Esophagus muscularis mucosa (tissue), 4 donors: ENCODE results near the gene CUL3. TPM values are rescaled to one million over a fixed set of nuclear protein-coding genes. Genes with fewer than 3 reads are reported as not detected.

ENCODE experiments used
- DNase-seq: peaks from one replicate; pipeline ENCODE4 v3.0.0-alpha.2; 2017; ENCODE audit errors: extremely low spot score
- H3K27ac ChIP-seq, 4 donors: fragments of 200-600 bp; sonication (generic); replicated peaks in 1 of 4; 1 replicate in 3 of 4; 2 replicates in 1 of 4; pipeline ENCODE4 v1.5.1; 2016 to 2019; ENCODE audit warnings: mild to moderate bottlenecking in 1 of 4
- H3K27me3 ChIP-seq, 4 donors: fragments of 200-600 bp; sonication (generic); one replicate each; pipeline versions ENCODE4 v1.5.1 to v1.6.0; 2016 to 2019
- H3K36me3 ChIP-seq, 4 donors: fragments of 200-600 bp; sonication (generic); one replicate each; pipeline ENCODE4 v1.5.1; 2016 to 2019
- H3K4me1 ChIP-seq, 4 donors: fragments of 200-600 bp; sonication (generic); one replicate each; pipeline ENCODE4 v1.5.1; 2016 to 2019
- H3K4me3 ChIP-seq, 4 donors: fragments of 200-600 bp; sonication (generic); 1 replicate in 2 of 4; 2 replicates in 2 of 4; pipeline ENCODE4 v1.5.1; 2016 to 2019; ENCODE audit warnings: mild to moderate bottlenecking in 4 of 4, moderate library complexity in 1 of 4
- H3K9me3 ChIP-seq, 4 donors: fragments of 200-600 bp; sonication (generic); 1 replicate in 3 of 4; 2 replicates in 1 of 4; pipeline ENCODE4 v1.5.1; 2016 to 2019
- CTCF ChIP-seq, 3 experiments: fragments of 200-600 bp in 2 of 3; fragments of 450-650 bp in 1 of 3; sonication (generic) in 2 of 3; IDR thresholded peaks; one replicate each; pipeline ENCODE4 v1.5.1; 2017 to 2019; ENCODE audit warnings: antibody characterized with exemption in 3 of 3, mild to moderate bottlenecking in 2 of 3, moderate library complexity in 1 of 3
- EP300 ChIP-seq: sonication (generic); formaldehyde crosslinking; IDR thresholded peaks from one replicate; pipeline ENCODE4 v1.6.1; 2017; ENCODE audit warnings: antibody characterized with exemption
- POLR2A ChIP-seq: fragments of 450-650 bp; IDR thresholded peaks from one replicate; pipeline ENCODE4 v1.6.1; 2017; ENCODE audit warnings: antibody characterized with exemption, moderate library complexity, mild to moderate bottlenecking, low read depth
- POLR2AphosphoS5 ChIP-seq, 2 donors: sonication (generic); formaldehyde crosslinking; IDR thresholded peaks; one replicate each; pipeline ENCODE4 v1.6.1; 2017; ENCODE audit warnings: antibody characterized with exemption in 2 of 2
- WGBS: methylation state at CpG from one replicate; pipeline ENCODE4 v1.1.5; 2018; 5-methylcytosine and 5-hydroxymethylcytosine counted together
- intact Hi-C: fragments of 100-400 bp; cut with DNase I; formaldehyde crosslinking; loops from one replicate; pipeline ENCODE4 v1.15.1; 2023
- total RNA-seq, 4 donors: library from RNA; depleted of rRNA; stranded (reverse); fragments of >200 nt; gene quantifications; one replicate each; pipeline versions ENCODE4 v1.1.0 to v1.2.1, GENCODE V29; 2016

Gene CUL3
- total RNA-seq, 4 donors from 2014 or later, result 50.9 to 66.4 (median 59.7) TPM

DNA sequence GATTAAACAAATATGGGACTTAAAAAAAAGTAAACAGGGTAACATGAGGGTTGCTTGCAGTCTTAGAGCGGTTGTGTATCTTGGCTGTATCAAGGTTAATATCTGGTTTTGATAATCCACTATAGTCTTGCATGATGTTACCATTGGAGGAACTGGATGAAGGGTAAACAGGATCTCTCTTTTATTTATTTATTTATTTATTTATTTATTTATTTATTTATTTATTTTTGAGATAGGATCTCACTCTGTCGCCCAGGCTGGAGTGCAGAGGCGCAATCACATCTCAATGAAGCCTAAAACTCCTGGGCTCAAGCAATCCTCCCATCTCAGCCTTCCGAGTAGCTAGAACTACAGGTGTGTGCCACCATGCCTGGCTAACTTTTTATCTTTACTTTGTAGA lies 140.4 kb downstream of the CUL3 start:
- peaks cover 0 to 27% (median 11%) of the 10 kb centered on the region in 4 donors for H3K27me3 ChIP-seq
- H3K9me3 ChIP-seq, result no peaks in the 10 kb centered on the region
- intact Hi-C loops, result no loop called here
- H3K27ac ChIP-seq, result no peak overlapping the region
- no peak for DNase-seq
- no peaks in the 10 kb centered on the region for H3K36me3 ChIP-seq
- WGBS, result 99% methylated on average over 4 of the region's 4 CpGs
- H3K4me3 ChIP-seq, result no peak overlapping the region
- peaks cover 7 to 16% (median 14%) of the 10 kb centered on the region in 4 donors for H3K4me1 ChIP-seq
- TF ChIP-seq CTCF (IDR thresholded peaks at IDR 0.05), result no peak

GRCh38 chr2:224444021-224444420 lies 141.1 kb downstream of the CUL3 start:
- H3K4me1 ChIP-seq, result peaks cover 7 to 16% (median 14%) of the 10 kb centered on the region in 4 donors
- peaks cover 0 to 27% (median 11%) of the 10 kb centered on the region in 4 donors for H3K27me3 ChIP-seq
- H3K9me3 ChIP-seq, result no peaks in the 10 kb centered on the region
- H3K4me3 ChIP-seq, result no peak overlapping the region
- TF ChIP-seq POLR2A (no peak), EP300 (no peak), POLR2AphosphoS5 (IDR thresholded peaks at IDR 0.05) (no peak), CTCF (IDR thresholded peaks at IDR 0.05) (no peak)
- H3K27ac ChIP-seq, result no peak overlapping the region
- intact Hi-C loops, result no loop called here
- H3K36me3 ChIP-seq, result no peaks in the 10 kb centered on the region
- WGBS, result 88% methylated on average over 5 of the region's 5 CpGs
- peak; percentile 42 for DNase-seq

DNA sequence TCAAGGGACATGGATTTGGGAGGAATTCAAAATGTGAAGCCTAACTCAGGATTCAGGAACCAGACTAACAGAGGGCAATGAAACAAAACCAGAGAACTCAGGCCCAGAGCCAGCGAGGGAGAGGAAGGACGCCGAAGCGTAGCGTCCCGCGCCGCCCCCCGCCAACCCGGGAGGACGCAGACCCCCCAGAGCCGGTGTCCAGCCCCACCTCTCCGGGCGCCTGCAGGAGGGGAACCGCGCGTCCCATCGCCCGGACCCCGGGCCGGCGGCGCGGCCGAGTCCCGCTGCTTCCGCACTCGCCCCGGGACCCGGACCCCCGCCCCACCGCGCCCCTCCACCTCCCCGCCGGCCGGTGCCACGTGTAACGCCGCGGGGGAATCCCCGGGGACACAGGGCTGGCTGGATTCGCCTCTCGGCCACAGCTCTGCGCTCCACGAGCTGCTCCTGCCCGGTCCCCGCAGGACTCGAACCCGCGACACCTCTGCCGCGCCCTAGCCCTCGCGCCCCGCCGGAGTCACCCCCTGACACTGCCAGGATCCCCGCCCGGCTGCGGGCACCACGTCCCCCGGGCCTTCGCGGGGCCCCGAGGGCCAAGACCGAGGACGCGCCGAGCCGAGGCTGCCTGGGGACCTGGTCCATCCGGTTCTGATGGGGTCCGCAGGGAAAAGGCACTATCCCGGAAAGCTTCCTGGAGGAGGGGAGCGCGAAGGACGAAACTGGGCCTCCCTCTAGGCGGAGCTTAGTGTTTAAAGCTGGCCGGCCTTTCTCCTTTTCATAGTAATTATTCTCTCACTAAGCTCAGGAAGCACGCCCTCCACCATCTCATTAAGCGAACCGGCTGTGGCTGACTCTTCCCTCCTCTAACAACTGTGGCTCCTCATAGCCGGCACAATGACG lies 142.8 kb downstream of the CUL3 start:
- peaks cover 7 to 16% (median 14%) of the 10 kb centered on the region in 4 donors for H3K4me1 ChIP-seq
- WGBS, result 2% methylated on average over 22 of the region's 82 CpGs
- peak overlapping the region; percentile 55 to 58 (median 56) for H3K4me3 ChIP-seq
- no peak overlapping the region for H3K27ac ChIP-seq
- no peak for DNase-seq
- intact Hi-C loops, result no loop called here
- H3K36me3 ChIP-seq, result no peaks in the 10 kb centered on the region
- peaks cover 0 to 6% (median 0%) of the 10 kb centered on the region in 4 donors for H3K9me3 ChIP-seq
- peaks cover 0 to 27% (median 11%) of the 10 kb centered on the region in 4 donors for H3K27me3 ChIP-seq
- no peak for TF ChIP-seq POLR2A
- no peak for TF ChIP-seq CTCF (IDR thresholded peaks at IDR 0.05)
- no peak for TF ChIP-seq POLR2AphosphoS5 (IDR thresholded peaks at IDR 0.05)
- no peak for TF ChIP-seq EP300

DNA sequence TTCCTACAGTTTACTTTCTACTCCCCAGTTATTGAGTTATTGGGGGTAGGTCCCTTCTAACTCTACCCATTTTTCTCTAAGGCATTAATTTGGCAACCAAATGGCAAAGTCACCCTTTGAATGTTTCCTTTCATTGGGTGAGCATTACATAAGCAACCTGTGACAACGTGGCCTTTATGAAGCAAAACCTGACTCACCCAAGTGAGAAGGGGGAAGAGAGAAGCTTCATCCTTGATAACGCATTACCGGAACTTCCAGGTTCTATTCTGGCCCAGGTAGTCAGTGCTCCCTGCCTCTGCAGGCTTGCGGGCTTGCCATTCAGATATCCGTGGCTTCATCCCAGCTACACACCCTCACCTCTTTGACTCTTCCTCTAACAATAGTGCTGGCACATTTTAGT lies 144.2 kb downstream of the CUL3 start:
- 73% methylated on average over 3 of the region's 5 CpGs for WGBS
- H3K9me3 ChIP-seq, result peaks cover 0 to 6% (median 0%) of the 10 kb centered on the region in 4 donors
- no peak overlapping the region for H3K4me3 ChIP-seq
- H3K36me3 ChIP-seq, result no peaks in the 10 kb centered on the region
- H3K4me1 ChIP-seq, result peaks cover 7 to 16% (median 14%) of the 10 kb centered on the region in 4 donors
- no peak for DNase-seq
- no peak for TF ChIP-seq POLR2A
- intact Hi-C loops, result no loop called here
- no peak overlapping the region for H3K27ac ChIP-seq
- peaks cover 0 to 27% (median 11%) of the 10 kb centered on the region in 4 donors for H3K27me3 ChIP-seq

GRCh38 chr2:224438726-224439125 lies 146.4 kb downstream of the CUL3 start:
- TF ChIP-seq CTCF (IDR thresholded peaks at IDR 0.05), result no peak
- intact Hi-C loops, result no loop called here

More at GRCh38 chr2:224438726-224439125, 146.4 kb downstream of the CUL3 start:
- H3K9me3 ChIP-seq, result peaks cover 0 to 6% (median 0%) of the 10 kb centered on the region in 4 donors
- H3K27me3 ChIP-seq, result peaks cover 0 to 24% (median 10%) of the 10 kb centered on the region in 4 donors
- peaks cover 7 to 16% (median 14%) of the 10 kb centered on the region in 4 donors for H3K4me1 ChIP-seq
- no peaks in the 10 kb centered on the region for H3K36me3 ChIP-seq
- no peak overlapping the region for H3K4me3 ChIP-seq
- no peak overlapping the region for H3K27ac ChIP-seq
- DNase-seq, result no peak
